HG02852 (cell line): Measurements from ENCODE around the gene FCN1.
"Not testable (repeated sequence)": the region's sequence is repeated elsewhere in the genome, so short reads cannot be mapped to it uniquely, and the experiment has no call there.

Source experiments
- ATAC-seq: cut with Tn5 transposase; IDR thresholded peaks from one replicate; pipeline ENCODE4 v1.9.1; 2021; ENCODE audit warnings: mild to moderate bottlenecking, moderate library complexity; ENCODE audit not compliant: unreplicated experiment

Gene FCN1

GRCh38 chr9:134917431-134918373 is at the start of gene FCN1:
FCN1 (minus strand) TSS chr9:134917912; CDS start chr9:134917871, 41 bp downstream.
- no peak for ATAC-seq

- ATAC-seq = no peak
These were observed 49.2 kb upstream of the FCN1 start for GRCh38 chr9:134966697-134967546.

- no peak for ATAC-seq
These were observed 48.6 kb upstream of the FCN1 start for GRCh38 chr9:134966270-134966669.

- ATAC-seq = no peak
These were observed 48.1 kb upstream of the FCN1 start for GRCh38 chr9:134965851-134966250.

GRCh38 chr9:134965411-134965810 is 47.7 kb upstream of the FCN1 start:
- no peak for ATAC-seq

DNA sequence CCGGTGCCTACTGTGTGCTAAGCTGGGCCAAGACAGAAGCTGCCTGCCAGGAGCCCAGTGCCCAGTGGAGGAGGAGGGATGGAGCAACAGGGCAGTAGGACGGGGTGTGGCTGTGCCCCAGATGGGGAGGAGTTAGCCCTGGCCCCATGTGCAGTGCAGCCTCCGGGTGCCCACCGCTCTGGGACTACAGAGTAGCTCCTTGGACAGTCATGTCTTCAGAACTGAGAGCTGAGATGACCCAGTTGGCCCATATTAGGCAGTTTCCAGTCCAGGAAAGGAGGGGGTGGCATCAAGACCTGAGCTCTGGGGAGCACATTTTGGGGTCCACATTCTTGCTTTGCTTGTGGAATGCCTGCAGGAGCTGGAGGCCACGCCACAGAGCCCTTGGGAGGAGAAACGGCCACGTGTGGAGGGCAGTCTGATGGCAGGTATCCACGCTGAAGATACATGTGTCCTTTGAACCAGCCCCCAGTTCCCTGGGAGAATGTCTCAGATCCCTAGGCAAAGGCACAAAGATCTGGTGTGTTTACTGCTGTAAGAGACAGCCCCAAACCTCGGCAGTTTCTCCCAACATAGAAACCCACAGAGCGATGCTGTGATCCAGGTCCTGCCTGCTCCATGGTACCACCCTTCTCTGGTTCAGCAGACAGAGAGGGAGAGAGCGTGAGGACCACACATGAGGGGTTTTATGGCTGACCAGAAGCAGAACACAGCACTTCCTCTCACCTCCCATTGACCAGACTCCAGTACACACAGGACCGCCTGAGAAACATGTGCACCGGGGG is 46.8 kb upstream of the FCN1 start:
- ATAC-seq = no peak

- no peak for ATAC-seq
These were observed 45.8 kb upstream of the FCN1 start for GRCh38 chr9:134963546-134963945.

GRCh38 chr9:134962973-134963364 is 45.3 kb upstream of the FCN1 start:
- no peak for ATAC-seq

- no peak for ATAC-seq
These were observed 44.6 kb upstream of the FCN1 start for GRCh38 chr9:134962065-134962972.

DNA sequence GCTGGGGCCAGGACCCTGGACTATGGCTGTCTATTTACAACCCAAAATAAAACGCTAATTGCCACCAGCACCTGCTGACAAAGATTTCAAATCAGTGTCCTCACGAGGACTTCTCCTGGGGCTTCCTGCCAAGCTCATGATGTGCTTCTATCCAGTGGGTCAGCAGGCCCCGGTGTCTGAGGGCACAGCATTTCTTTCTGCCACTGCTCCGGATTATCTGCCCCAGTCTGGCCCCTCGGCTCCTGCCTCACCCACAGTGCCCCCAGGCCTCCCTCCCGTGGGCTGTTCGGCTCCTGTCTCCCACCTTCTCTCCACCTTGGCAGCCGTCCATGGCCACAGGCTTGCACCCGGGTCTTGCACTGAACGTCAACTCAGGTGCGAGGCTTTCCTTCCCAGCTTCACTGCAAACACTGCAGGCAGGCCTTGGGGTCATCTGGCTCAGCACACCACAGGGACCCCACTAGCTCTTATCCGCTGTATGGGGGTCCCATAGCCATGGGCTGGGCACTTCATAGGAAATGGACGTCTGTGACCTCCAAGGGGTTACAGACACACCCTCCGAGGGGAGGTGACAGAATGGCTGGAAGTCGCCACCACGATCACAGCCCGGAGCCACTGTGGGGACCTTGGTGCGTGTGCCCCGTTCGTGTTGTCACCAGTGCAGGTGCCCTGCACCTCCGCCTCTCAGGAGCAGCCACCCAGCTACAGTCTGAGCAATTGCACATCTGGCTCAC is 43.8 kb upstream of the FCN1 start:
- ATAC-seq = no peak

- ATAC-seq = no peak
These were observed 43.0 kb upstream of the FCN1 start for GRCh38 chr9:134960701-134961181.

DNA sequence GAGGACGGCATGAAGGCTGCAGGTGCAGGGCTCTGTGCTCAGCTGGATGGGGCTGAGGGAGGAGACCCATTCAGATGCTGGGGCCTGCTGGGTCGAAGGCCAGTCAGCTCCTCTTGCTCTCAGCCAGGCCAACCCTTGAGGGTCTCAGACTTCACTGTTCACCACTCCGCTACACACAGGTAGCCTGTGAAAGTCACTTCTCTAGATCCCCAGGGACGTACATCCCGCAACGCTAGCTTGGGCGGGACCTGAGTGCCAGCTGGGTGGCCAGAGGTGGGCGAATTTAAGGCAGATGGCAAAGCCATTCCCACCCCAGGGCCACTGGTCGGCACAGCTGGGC is 42.2 kb upstream of the FCN1 start:
- ATAC-seq = no peak

DNA sequence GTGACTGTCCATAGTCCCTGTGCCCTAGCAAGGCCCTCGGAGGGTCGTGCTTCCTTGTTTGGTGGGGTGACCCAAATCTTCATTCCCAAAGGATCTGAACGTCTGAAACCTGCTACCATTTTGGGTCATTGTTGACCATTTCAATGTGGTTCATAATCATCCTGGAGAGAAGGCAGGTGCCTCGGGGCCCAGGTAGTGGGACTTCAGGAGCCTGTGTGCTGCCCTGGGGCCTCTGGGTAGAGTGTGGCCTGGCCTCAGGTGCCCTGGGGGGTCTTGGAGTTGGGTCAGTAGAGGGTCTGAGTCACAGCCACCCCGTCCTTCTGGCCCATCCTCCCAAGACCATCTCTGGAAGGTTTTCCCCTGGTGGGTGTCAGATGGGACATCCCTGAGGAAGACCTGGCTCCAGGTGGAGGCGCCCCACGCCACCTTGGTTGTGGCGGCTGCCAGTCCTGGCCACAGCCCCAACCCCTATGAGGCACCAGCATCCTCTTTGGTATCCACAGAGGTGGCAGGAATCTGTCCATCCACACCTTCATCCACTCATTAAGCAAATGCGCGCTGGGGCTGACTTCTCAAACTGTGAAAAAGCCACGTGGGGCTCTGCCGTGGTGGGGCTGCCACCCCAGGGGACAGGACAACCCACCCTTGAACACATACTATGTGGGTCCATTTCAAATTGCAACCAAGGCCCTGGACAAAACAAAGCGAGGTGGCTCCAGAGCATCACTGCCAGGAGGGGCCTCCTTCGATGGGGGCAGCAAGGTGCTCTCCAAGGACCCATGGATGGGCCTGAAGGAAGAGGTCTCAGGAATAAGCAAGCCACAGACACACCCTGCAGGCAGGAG is 41.6 kb upstream of the FCN1 start:
- ATAC-seq = no peak

DNA sequence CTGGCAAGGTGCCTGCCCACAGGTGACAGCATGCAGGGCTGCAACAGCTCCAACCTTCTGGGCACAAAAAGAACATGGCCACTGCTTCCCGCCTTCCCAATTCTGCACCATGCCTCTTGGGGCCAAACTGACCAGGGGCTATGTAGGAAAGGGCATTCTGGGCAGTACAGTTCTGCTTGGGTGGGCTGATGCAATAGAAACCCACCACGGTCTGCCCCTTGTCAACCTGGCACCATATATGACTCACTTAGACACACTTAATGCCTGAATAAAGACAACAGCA is 40.2 kb upstream of the FCN1 start:
- ATAC-seq = no peak

DNA sequence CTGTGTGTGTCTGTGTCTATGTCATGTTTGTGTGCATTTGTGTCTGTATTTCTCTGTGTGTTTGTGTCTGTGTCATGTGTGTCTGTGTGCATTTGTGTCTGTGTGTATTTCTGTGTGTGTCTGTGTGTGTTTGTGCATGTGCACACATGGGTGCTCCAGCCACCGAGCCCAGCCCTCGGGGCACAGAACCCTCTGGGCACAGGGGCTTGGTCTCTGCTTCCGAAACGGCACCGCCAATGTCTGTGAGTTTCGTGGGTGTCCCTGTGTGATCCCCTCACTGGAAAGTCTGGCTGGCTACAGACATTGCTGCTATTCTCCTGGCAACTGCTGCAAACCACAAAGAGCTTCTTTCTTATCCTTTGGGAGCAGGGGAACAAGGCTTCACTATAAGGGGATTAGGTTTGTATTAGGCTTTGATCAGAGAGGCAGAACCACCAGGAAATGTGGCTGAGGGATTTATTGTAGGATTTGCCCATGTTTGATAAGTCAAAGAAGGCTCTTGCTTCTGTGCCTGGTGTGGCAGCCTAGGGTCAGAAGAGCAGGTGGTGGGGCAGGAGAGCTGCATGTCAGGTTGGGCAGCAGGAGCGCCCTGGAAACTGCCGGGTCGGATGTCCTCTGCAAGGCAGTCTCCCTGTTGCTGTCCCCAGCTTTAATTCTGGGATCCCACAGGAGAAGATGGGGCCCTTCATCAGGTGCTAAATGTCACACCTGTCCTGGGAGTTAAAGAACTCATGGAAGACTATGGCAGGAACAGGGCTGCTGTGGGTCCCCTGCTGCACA is 39.6 kb upstream of the FCN1 start:
- no peak for ATAC-seq

DNA sequence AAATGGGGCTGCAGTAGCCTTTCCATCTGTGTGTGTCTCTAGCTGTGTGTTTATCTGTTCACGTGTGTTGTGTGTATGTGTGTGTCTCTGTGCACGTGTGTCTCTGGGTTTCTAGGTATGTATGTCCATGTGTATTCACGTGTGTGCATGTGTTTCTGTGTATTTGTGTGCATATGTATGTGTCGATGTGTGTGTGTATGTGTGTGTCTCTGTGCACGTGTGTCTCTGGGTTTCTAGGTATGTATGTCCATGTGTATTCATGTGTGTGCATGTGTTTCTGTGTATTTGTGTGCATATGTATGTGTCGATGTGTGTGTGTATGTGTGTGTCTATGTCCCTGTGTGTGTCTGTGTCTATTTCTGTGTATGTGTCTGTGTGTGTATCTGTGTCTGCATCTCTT is 38.7 kb upstream of the FCN1 start:
- not testable (repeated sequence) for ATAC-seq

DNA sequence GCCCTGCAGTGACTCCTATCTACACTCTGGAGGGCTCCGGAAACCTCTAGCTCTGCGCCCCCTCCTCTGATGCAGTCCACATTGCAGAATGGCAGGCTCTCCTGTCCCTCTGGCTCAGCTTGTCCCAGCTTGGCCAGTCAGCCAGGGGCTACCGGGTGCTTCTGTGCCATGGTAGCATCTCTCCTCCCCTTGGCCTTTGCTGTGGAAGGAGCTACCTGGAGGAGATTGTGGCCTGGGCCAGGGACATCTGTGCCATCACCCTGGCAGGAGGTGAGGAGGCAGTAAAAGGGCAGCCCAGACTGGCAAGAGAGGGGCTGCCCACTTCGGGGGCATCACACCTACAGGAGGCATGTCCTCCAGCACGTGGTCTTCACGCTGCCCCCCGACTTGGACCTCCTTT is 38.1 kb upstream of the FCN1 start:
- ATAC-seq = no peak

GRCh38 chr9:134955156-134955555 is 37.4 kb upstream of the FCN1 start:
- ATAC-seq = no peak
